Panc1 (cell line): ENCODE results near the gene GPR101.

Source experiments
- POLR2AphosphoS5 ChIP-seq: IDR thresholded peaks from 2 replicates; pipeline ENCODE4 v1.6.1; 2012; ENCODE audit warnings: mild to moderate bottlenecking, low read depth, low read length, moderate library complexity
- SIN3A ChIP-seq: IDR thresholded peaks from 2 replicates; pipeline ENCODE4 v1.6.1; 2012; ENCODE audit warnings: low read depth, mild to moderate bottlenecking, low read length, moderate library complexity, borderline replicate concordance; ENCODE audit not compliant: insufficient read depth
- TF ChIP-seq, protein P1 (sequence below): fragments of 450-650 bp; IDR thresholded peaks from 2 replicates; pipeline ENCODE4 v1.5.1; 2017; ENCODE audit warnings: mild to moderate bottlenecking
- TF ChIP-seq, protein P2 (sequence below), 2 experiments: IDR thresholded peaks; 2 replicates each; pipeline ENCODE4 v1.6.1; 2011 to 2012; ENCODE audit warnings: low read depth in 2 of 2, control low read depth in 1 of 2, low read length in 1 of 2, mild to moderate bottlenecking in 1 of 2, moderate library complexity in 1 of 2; ENCODE audit not compliant: insufficient read depth in 1 of 2

DNA sequence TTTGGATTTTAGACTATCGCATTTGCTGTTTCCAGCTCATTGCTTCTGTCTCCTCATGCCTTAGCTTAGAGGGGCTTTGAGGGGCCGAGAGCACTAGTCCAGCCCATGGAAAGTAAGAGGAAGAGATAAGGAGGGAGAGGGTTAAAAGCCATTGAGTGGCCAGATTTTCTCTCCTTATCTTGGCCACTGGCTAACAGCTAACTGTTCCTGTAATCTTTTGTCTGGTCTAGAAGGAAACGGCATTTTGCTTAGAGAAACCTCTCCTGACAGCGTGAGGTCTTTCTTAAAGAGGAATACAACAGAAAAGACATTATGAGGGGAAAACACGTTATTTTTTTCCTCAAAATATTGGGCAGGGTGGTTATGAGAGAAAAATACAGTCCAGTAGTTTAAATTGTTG, 7.9 kb downstream of the GPR101 start:
- TF ChIP-seq, protein P1, sequence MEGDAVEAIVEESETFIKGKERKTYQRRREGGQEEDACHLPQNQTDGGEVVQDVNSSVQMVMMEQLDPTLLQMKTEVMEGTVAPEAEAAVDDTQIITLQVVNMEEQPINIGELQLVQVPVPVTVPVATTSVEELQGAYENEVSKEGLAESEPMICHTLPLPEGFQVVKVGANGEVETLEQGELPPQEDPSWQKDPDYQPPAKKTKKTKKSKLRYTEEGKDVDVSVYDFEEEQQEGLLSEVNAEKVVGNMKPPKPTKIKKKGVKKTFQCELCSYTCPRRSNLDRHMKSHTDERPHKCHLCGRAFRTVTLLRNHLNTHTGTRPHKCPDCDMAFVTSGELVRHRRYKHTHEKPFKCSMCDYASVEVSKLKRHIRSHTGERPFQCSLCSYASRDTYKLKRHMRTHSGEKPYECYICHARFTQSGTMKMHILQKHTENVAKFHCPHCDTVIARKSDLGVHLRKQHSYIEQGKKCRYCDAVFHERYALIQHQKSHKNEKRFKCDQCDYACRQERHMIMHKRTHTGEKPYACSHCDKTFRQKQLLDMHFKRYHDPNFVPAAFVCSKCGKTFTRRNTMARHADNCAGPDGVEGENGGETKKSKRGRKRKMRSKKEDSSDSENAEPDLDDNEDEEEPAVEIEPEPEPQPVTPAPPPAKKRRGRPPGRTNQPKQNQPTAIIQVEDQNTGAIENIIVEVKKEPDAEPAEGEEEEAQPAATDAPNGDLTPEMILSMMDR = no peak
- TF ChIP-seq POLR2AphosphoS5 = no peak
- TF ChIP-seq, protein P2, sequence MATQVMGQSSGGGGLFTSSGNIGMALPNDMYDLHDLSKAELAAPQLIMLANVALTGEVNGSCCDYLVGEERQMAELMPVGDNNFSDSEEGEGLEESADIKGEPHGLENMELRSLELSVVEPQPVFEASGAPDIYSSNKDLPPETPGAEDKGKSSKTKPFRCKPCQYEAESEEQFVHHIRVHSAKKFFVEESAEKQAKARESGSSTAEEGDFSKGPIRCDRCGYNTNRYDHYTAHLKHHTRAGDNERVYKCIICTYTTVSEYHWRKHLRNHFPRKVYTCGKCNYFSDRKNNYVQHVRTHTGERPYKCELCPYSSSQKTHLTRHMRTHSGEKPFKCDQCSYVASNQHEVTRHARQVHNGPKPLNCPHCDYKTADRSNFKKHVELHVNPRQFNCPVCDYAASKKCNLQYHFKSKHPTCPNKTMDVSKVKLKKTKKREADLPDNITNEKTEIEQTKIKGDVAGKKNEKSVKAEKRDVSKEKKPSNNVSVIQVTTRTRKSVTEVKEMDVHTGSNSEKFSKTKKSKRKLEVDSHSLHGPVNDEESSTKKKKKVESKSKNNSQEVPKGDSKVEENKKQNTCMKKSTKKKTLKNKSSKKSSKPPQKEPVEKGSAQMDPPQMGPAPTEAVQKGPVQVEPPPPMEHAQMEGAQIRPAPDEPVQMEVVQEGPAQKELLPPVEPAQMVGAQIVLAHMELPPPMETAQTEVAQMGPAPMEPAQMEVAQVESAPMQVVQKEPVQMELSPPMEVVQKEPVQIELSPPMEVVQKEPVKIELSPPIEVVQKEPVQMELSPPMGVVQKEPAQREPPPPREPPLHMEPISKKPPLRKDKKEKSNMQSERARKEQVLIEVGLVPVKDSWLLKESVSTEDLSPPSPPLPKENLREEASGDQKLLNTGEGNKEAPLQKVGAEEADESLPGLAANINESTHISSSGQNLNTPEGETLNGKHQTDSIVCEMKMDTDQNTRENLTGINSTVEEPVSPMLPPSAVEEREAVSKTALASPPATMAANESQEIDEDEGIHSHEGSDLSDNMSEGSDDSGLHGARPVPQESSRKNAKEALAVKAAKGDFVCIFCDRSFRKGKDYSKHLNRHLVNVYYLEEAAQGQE (IDR thresholded peaks at IDR 0.05; ENCODE audit: insufficient read depth in 1 of 2, low read depth in 2 of 2, low read length in 1 of 2) = no peak
- TF ChIP-seq SIN3A = no peak
